Measurements from ENCODE around the gene SHANK1.

Gene SHANK1

GRCh38 chr19:50716178-50717025 is 3.2 kb downstream of the SHANK1 start:
- no peak overlapping the region for H3K27ac Mint-ChIP-seq
- DNase-seq, result no peak
- H3K4me1 Mint-ChIP-seq, result peaks cover 25% of the 10 kb centered on the region
- no peaks in the 10 kb centered on the region for H3K9me3 Mint-ChIP-seq
- H3K27me3 Mint-ChIP-seq (ENCODE audit: low read depth, poor library complexity), result peaks cover 14% of the 10 kb centered on the region
- H3K4me3 Mint-ChIP-seq, result peak overlapping the region; percentile 44
- TF ChIP-seq, protein P1, sequence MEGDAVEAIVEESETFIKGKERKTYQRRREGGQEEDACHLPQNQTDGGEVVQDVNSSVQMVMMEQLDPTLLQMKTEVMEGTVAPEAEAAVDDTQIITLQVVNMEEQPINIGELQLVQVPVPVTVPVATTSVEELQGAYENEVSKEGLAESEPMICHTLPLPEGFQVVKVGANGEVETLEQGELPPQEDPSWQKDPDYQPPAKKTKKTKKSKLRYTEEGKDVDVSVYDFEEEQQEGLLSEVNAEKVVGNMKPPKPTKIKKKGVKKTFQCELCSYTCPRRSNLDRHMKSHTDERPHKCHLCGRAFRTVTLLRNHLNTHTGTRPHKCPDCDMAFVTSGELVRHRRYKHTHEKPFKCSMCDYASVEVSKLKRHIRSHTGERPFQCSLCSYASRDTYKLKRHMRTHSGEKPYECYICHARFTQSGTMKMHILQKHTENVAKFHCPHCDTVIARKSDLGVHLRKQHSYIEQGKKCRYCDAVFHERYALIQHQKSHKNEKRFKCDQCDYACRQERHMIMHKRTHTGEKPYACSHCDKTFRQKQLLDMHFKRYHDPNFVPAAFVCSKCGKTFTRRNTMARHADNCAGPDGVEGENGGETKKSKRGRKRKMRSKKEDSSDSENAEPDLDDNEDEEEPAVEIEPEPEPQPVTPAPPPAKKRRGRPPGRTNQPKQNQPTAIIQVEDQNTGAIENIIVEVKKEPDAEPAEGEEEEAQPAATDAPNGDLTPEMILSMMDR (IDR thresholded peaks at IDR 0.05), result no peak
- peaks cover 37% of the 10 kb centered on the region for H3K36me3 Mint-ChIP-seq (ENCODE audit: low read depth)

- Mint-ChIP-seq H3K9me3 (no peaks in the 10 kb centered on the region), H3K36me3 (ENCODE audit: low read depth) (peaks cover 52% of the 10 kb centered on the region), H3K4me1 (peaks cover 10% of the 10 kb centered on the region), H3K27me3 (ENCODE audit: low read depth, poor library complexity) (peaks cover 12% of the 10 kb centered on the region), H3K27ac (no peak overlapping the region), H3K4me3 (no peak overlapping the region)
- no peak for DNase-seq
- TF ChIP-seq, protein P1 (IDR thresholded peaks at IDR 0.05), result no peak
Observed at GRCh38 chr19:50713556-50714236, 5.9 kb downstream of the SHANK1 start.

GRCh38 chr19:50712833-50713232 is 6.8 kb downstream of the SHANK1 start:
- Mint-ChIP-seq H3K9me3 (no peaks in the 10 kb centered on the region), H3K4me3 (no peak overlapping the region), H3K27ac (no peak overlapping the region), H3K27me3 (ENCODE audit: low read depth, poor library complexity) (peaks cover 12% of the 10 kb centered on the region), H3K4me1 (peaks cover 9% of the 10 kb centered on the region), H3K36me3 (ENCODE audit: low read depth) (peaks cover 54% of the 10 kb centered on the region)
- DNase-seq, result no peak
- TF ChIP-seq, protein P1 (IDR thresholded peaks at IDR 0.05), result no peak

GRCh38 chr19:50711805-50712204 is 7.8 kb downstream of the SHANK1 start:
- no peak for DNase-seq
- H3K36me3 Mint-ChIP-seq (ENCODE audit: low read depth), result peaks cover 54% of the 10 kb centered on the region
- H3K27ac Mint-ChIP-seq, result no peak overlapping the region
- TF ChIP-seq, protein P1 (IDR thresholded peaks at IDR 0.05), result no peak
- H3K9me3 Mint-ChIP-seq, result no peaks in the 10 kb centered on the region
- H3K4me3 Mint-ChIP-seq, result no peak overlapping the region
- peaks cover 13% of the 10 kb centered on the region for H3K27me3 Mint-ChIP-seq (ENCODE audit: low read depth, poor library complexity)
- no peaks in the 10 kb centered on the region for H3K4me1 Mint-ChIP-seq

DNA sequence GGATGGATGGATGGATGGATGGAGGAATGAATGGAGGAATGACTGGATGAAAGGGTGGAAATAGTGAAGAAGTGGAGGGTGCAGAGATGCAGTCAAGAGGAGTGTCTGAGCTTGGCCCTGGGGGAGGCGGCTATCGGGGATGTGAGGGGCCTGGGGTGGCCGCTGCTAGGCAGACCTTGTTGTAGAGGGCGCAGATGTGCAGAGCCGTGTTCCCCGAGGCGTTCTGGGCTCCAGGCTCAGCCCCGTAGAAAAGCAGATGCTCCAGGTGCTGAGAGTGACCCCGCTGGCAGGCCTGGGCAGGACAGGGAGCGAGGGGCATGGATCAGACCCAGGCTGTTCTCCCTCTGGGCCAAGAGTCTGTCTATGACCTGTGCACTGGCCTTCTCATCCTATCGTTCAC is 8.4 kb downstream of the SHANK1 start:
- DNase-seq, result no peak
- TF ChIP-seq, protein P1 (IDR thresholded peaks at IDR 0.05), result no peak
- no peaks in the 10 kb centered on the region for H3K9me3 Mint-ChIP-seq
- peak overlapping the region; percentile 9 for H3K27ac Mint-ChIP-seq
- peaks cover 52% of the 10 kb centered on the region for H3K36me3 Mint-ChIP-seq (ENCODE audit: low read depth)
- no peak overlapping the region for H3K4me3 Mint-ChIP-seq
- H3K27me3 Mint-ChIP-seq (ENCODE audit: low read depth, poor library complexity), result peaks cover 15% of the 10 kb centered on the region
- H3K4me1 Mint-ChIP-seq, result no peaks in the 10 kb centered on the region
